CD4-positive, alpha-beta T cell treated with Interleukin-6 at 100 ng/mL for 8 hours (primary cell): ENCODE data around the gene FHIP1B.

Experiments
- DNase-seq: peaks from one replicate; pipeline ENCODE4 v3.0.0-alpha.2; 2020; ENCODE audit warnings: mixed read lengths, low spot score

The FHIP1B gene

GRCh38 chr11:6200975-6201374 lies 33.5 kb downstream of the FHIP1B start:
- no peak for DNase-seq

DNA sequence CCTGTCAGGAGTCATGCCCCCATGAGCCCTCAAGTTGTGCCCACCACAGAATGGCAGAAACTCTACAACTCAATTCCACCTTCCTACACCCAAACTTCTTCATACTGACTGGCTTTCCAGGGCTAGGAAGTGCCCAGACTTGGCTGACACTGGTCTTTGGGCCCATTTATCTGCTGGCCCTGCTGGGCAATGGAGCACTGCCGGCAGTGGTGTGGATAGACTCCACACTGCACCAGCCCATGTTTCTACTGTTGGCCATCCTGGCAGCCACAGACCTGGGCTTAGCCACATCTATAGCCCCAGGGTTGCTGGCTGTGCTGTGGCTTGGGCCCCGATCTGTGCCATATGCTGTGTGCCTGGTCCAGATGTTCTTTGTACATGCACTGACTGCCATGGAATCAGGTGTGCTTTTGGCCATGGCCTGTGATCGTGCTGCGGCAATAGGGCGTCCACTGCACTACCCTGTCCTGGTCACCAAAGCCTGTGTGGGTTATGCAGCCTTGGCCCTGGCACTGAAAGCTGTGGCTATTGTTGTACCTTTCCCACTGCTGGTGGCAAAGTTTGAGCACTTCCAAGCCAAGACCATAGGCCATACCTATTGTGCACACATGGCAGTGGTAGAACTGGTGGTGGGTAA lies 35.1 kb downstream of the FHIP1B start, which contains the start of gene OR52W1:
TSS of gene OR52W1 (plus strand) at position 51 of the 637 bp plus-strand sequence. CDS start at position 51, 0 bp downstream.
- no peak for DNase-seq

DNA sequence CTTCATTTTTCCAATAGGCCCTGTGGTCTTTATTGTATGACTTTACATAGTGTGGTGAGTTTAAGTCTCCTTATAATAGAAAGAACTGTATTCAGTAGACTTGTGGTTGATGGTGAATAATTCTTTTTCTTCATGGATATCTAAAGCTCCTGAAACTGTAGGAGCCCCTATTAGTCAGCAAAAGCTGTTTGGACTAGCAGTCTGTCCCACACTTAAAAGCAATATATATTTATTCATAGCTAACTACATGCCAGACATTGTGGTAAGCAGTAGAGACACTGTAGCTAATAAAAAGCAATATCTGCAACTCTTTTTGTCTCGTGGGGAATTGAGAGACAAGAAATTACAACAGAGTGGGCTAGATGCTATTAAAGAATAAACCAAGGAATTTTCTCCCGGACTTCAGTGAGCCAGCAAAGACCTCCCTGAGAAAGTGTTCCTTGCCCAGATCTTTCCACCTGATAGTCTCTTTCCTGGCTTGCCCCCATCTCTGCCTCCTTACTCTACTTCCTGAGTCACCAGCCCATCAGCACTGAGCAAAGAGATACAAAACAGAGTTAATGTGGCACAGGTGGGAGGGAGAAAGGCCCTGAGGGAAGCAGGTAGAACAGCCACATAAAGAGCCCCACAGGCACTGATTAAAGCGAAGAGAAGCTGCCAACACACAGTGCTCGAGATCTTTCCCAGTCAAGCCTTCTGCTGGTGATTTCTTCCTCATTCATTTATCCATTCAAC lies 36.8 kb downstream of the FHIP1B start:
- DNase-seq, result no peak

DNA sequence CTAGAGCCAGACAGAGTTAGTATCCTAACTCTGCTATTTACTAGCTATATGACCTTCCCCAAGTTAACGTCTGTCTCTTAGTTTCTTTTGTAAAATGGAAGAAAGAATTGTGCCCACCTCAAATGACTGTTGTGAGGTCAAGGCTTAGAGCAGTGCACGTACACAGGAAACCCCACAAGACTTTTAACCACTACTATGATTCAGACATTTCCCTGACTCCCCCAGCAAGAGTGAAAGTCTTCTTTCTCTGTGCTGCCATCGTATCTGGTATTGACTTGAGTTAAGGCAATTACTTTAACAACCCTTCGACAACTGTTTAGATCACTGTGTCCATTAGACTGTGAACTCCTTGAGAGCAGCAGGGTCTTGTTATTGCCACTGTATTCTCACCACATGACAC lies 38.0 kb downstream of the FHIP1B start:
- DNase-seq, result no peak

DNA sequence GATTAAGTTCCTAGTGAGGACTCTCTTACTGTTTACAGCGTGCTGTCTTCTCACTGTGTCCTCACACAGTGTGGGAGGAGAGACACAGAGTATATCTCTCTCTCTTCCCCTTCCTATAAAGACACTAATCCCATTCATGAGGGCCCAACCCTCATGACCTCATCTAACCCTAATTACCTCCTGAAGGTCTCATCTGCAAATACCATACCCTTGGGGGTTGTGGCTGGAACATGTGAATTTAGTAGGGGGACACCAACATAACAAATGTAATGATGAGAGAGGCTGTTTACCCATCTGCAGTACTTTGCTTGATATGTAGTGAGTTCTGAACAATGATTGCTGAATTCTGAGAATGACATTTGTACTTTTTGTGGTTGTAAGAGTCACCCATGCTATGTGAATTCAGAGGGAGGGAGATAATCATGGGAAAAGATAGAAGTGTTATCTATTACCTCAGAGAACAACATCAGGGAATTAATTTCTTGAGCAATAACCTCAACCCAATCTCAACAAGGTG lies 40.3 kb downstream of the FHIP1B start:
- no peak for DNase-seq

DNA sequence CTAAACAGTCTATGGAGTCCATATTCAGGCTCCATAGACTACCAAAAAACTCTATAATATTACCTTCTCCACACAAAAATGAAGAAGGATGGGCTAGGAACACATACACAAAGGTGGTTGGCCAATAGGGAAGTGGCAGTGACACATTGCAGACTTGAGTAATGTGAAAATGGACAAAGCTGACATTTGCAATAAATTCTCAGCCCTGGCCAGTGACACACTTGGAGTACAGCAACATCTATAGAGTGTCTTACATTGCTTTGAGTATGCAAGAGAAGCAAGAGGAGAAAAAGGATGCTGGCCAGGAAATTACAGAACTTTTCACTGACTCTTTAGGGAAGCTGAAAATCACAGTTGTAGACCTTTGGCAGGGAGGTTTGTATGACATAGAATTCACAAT lies 42.7 kb downstream of the FHIP1B start:
- DNase-seq, result no peak

DNA sequence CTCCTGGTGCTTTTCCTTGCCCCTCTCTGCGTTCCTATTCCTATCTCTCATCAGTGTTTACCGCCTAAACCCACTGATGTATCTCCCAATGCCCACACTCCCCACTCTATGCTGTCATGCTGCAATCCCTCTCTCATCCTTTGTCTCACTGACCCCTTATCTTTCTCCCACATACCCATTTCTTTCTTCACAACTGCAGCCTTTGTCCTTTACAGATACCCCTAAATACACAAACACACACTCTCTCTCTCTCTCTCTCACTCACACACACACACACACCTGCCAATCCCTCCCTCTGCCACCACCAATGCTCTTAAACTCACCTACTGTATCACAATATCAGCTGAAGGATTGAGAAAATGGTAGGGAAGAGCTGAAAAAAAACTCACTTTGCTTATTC lies 59.0 kb downstream of the FHIP1B start:
- no peak for DNase-seq

- DNase-seq, result no peak
These were observed 64.2 kb downstream of the FHIP1B start, which contains the start of gene OR52B2 for GRCh38 chr11:6170226-6170625. Gene OR52B2, minus strand, starts transcription at chr11:6170326. Its CDS starts 0 bp downstream, at chr11:6170326.
